IPS-15b (cell line): ENCODE results near the gene MTERF4.

Source experiments
- H3K27me3 ChIP-seq: one replicate; pipeline ENCODE4 v1.6.1; 2013; ENCODE audit warnings: low read length; ENCODE audit not compliant: control insufficient read depth, insufficient read depth
- H3K36me3 ChIP-seq: one replicate; pipeline ENCODE4 v1.6.1; 2013; ENCODE audit warnings: low read length; ENCODE audit not compliant: control insufficient read depth, insufficient read depth
- H3K4me1 ChIP-seq: one replicate; pipeline ENCODE4 v1.6.1; 2013; ENCODE audit warnings: mild to moderate bottlenecking, low read length; ENCODE audit not compliant: control insufficient read depth, insufficient read depth
- H3K4me3 ChIP-seq: one replicate; pipeline ENCODE4 v1.5.1; 2013; ENCODE audit warnings: low read depth, low read length
- H3K9ac ChIP-seq: one replicate; pipeline ENCODE4 v1.6.1; 2013; ENCODE audit warnings: low read depth, mild to moderate bottlenecking, low read length
- H3K9me3 ChIP-seq: one replicate; pipeline ENCODE4 v1.6.1; 2013; ENCODE audit warnings: mild to moderate bottlenecking, low read length; ENCODE audit not compliant: control insufficient read depth, insufficient read depth

Gene MTERF4

DNA sequence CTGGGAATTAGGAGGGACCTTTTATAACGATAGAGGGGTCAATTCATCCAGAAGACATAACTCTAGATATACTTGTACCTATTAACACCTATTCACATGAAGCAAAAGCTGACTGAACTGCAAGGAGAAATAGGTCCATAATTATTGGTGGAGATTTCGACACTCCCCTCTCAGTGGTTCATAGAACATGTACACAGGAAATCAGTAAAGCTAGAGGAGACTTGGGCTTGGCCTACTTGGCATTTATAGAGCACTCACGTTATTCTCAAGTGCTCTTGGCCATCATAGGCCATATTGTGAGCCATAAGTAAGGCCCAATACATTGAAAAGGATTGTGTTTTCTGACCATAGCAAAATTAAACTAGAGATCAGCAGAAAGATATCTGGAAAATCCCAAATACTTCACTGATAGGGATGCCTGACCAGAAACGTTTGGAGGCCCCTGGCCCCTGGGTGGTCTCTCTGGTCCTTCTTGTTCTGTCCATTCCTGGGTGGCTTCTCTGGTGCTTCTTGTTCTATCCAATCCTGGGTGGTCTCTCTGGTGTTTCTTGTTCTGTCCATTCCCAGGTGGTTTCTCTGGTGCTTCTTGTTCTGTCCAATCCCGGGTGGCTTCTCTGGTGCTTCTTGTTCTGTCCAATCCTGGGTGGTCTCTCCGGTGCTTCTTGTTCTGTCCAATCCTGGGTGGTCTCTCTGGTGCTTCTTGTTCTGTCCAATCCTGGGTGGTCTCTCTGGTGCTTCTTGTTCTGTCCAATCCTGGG lies 54.7 kb downstream of the MTERF4 start:
- Histone ChIP-seq H3K9ac (no peak overlapping the region), H3K9me3 (no peaks in the 10 kb centered on the region), H3K27me3 (no peaks in the 10 kb centered on the region)

More for the DNA sequence above, 54.7 kb downstream of the MTERF4 start:
- H3K4me3 ChIP-seq = no peak overlapping the region
- no peaks in the 10 kb centered on the region for H3K4me1 ChIP-seq
- no peaks in the 10 kb centered on the region for H3K36me3 ChIP-seq
